ENCODE data around the gene SH3BP2.

SH3BP2 gene

DNA sequence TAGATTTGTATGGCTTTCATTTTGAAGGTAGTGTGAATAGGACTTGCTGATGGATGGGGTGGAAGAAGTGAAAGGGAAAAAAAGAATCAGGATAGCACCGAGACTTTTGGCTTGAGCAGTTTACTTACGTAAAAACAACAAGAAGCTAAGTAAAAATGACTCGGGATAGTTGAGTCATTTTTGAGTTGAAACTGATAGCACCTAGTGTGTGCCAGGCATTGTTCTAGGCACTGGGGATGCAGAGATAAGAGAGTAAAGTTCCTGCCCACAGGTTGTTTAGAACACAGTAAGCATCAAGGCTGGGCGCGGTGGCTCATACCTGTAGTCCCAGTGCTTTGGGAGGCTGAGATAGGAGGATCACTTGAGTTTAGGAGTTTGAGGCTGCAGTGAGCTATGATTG is 85.5 kb downstream of the SH3BP2 start:
- no peak for DNase-seq (ENCODE audit: low spot score)

DNA sequence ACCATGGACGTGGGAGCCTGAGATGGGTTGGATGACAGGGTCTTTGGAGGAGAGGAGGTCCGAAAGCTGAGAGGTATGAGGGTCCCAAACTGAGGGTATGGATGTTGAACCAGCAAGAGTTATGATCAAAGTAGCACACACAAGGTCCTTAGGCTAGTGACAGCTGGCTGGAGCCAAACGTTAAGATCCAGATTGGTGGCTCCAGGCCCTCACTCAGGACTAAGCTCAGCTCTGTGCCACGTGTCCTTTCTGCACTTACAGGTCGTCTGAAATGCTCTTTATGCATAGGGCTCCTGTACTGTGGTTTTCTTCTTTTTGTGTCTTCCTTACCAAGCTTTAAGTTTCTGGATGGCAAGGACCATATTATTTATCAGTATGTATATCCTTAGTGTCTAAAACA is 86.1 kb downstream of the SH3BP2 start:
- no peak for DNase-seq (ENCODE audit: low spot score)

- no peak for DNase-seq (ENCODE audit: low spot score)
Measured at GRCh38 chr4:2881431-2881830, 88.5 kb downstream of the SH3BP2 start.

- DNase-seq (ENCODE audit: low spot score), result no peak
Measured at GRCh38 chr4:2882341-2882740, 89.5 kb downstream of the SH3BP2 start.

DNA sequence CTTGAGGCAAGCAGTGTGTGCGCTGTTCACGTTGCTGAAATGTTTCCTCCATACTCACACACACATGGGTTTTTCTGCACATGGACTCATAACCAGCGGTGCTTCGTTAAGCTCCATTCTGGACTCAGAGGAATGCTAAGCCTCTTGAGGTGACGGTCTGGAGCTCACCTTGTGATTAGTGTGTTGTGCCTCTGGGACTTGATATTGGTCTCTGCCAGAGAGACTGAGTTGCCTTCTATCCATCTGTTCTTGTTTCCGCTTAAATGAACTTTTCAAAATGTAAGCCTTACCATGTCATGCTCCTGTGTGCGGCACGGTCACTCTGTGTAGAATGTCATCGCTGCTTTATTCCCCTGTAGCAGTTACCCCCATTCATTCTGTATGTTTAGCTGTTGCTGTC is 93.3 kb downstream of the SH3BP2 start:
- peak; percentile 62 for DNase-seq (ENCODE audit: low spot score)

DNA sequence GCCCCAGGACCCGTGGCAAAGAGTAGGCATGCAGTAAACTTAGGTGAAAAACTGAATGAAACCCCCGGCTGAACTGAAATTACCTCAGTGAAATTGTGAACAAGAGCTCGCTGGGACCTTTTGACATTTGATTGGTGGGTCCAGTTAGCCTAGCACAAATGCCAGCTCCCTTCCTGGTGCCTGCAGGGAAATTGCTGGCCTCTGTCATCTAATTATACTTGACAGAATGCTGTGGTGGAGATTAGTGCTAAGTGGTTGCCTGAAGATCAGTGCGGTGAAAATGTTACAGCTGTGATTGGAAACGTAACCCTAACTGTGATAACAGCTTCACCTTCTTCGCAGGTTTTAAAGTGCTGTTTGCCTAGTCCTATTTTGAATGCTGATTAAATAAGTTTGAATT is 93.7 kb downstream of the SH3BP2 start:
- peak; percentile 63 for DNase-seq (ENCODE audit: low spot score)

- no peak for DNase-seq (ENCODE audit: low spot score)
Measured at GRCh38 chr4:2887343-2887742, 94.5 kb downstream of the SH3BP2 start.

- no peak for DNase-seq (ENCODE audit: low spot score)
Measured at GRCh38 chr4:2888886-2889285, 96.0 kb downstream of the SH3BP2 start.

Measured in D341Med (cell line).